ENCODE measurements around the gene SIM2.

The SIM2 gene

GRCh38 chr21:36766511-36766910 is 67.6 kb downstream of the SIM2 start:
- no peak for DNase-seq (ENCODE audit: low spot score)

GRCh38 chr21:36767096-36767495 is 68.2 kb downstream of the SIM2 start:
- DNase-seq (ENCODE audit: low spot score), result no peak

DNA sequence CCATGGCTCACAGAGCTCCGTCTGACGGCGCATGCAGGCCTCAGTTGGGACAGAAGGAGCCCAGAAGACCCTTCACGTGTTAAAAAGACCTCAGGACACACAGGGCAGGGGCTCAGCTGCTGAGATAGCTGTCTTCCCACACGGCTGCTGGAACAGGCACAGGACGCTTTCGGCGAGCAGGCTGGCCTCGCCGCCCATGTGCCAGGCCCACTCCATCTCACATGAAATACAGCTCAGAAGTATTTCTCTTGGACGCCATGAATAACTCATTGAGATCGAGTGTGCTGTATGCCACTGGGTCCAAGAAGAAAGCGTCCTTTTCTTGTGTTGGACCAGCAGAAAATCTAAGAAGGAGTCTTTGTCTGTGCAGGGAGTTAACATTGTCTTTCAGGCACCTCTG is 69.6 kb downstream of the SIM2 start:
- DNase-seq (ENCODE audit: low spot score), result no peak

GRCh38 chr21:36769051-36769839 is 70.3 kb downstream of the SIM2 start:
- no peak for DNase-seq (ENCODE audit: low spot score)

DNA sequence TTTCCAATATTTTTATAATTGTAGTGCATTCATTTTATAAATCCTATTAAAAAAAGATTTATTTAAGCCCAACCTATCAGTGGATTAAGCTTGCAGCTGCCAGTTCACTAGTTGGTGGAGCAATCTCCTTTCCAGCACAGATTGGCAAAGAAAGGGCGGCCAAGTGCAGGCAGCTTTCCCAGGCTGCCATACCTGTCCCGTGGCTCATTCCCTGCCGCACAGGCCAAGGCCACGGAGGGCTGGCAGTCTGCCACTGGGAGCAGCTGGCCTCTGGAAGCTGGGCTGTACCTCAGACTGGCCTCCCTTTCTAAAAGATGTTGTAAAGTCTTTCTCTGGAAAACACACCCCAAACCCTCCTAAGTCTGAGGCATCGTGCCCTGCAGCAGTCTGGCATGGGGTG is 74.2 kb downstream of the SIM2 start:
- DNase-seq (ENCODE audit: low spot score), result peak; percentile 63

- DNase-seq (ENCODE audit: low spot score), result no peak
These were observed 75.1 kb downstream of the SIM2 start for GRCh38 chr21:36773995-36774394.

DNA sequence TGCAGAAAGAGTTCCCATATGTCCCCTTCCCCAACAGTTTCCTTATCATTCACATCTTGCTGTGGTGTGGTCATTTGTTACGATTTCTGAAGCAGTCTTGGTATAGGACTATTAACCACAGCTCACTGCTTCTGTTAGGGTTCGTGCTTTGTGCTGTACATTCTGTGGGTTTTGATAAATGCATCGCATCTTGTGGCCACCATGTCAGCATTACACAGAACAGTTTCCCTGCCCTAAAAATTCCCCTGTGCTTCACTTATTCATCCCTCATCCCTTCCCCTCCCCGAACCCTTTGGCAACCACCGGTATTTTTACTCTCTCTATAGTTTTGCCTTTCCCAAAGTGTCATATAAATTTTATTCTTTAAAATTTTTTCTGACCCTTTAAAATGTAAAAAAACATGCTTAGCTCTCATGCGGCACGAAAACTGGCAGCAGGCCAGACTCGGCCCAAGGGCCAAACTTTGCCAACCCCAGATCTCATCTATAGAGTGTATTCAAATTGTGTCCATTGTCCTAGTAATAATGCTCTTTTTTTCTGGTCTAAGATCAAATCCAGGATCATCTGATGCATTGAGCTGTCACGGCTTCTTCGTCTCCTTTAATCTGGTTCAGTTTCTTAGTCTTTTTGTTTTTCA is 78.2 kb downstream of the SIM2 start:
- no peak for DNase-seq (ENCODE audit: low spot score)

DNA sequence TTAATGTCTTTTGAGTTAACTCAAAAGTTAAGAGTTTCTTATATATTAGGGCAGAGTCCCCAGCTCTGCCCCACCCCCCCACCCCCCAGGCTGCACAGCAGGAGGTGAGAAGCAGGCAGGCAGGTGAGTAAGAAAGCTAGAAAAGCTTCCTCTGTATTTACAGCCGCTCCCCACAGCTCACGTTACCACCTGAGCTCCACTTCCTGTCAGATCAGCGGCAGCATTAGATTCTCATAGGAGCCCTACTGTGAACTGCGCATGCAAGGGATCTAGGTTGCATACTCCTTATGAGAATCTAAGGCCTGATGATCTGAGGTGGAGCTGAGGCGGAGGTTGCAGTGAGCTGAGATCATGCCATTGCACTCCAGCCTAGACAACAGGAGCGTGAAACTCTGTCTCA is 81.9 kb downstream of the SIM2 start:
- DNase-seq (ENCODE audit: low spot score), result no peak

GRCh38 chr21:36783612-36784374 is 84.9 kb downstream of the SIM2 start:
- peak; percentile 53 for DNase-seq (ENCODE audit: low spot score)

DNA sequence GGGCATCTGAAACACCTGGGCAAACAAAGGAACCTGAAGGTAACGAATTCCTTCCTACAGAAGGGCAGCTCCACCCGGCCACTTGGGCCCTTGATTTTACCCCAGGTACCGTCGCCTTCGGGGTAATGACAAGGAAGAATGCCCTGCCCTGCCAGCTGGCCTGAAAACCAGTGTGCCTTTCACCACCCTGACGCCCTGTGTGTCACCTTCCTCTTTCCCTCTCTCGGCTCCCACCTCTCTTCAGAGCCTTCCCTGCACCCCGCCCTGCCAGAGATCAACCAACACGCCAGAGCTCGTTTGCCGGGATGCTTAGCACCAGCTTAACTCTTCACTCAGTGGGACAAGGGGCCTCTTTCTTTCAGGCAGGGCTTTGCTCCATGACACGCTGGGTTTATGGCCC is 86.0 kb downstream of the SIM2 start:
- DNase-seq (ENCODE audit: low spot score), result no peak

GRCh38 chr21:36785615-36786014 is 86.7 kb downstream of the SIM2 start:
- DNase-seq (ENCODE audit: low spot score), result no peak

- DNase-seq (ENCODE audit: low spot score), result no peak
These were observed 87.3 kb downstream of the SIM2 start for GRCh38 chr21:36786186-36786585.

GRCh38 chr21:36788120-36788638 is 89.3 kb downstream of the SIM2 start:
- DNase-seq (ENCODE audit: low spot score), result no peak

- no peak for DNase-seq (ENCODE audit: low spot score)
These were observed 91.7 kb downstream of the SIM2 start for GRCh38 chr21:36790616-36791015.

- no peak for DNase-seq (ENCODE audit: low spot score)
These were observed 92.3 kb downstream of the SIM2 start for GRCh38 chr21:36791180-36791579.

GRCh38 chr21:36791695-36792470 is 93.0 kb downstream of the SIM2 start:
- DNase-seq (ENCODE audit: low spot score), result no peak

DNA sequence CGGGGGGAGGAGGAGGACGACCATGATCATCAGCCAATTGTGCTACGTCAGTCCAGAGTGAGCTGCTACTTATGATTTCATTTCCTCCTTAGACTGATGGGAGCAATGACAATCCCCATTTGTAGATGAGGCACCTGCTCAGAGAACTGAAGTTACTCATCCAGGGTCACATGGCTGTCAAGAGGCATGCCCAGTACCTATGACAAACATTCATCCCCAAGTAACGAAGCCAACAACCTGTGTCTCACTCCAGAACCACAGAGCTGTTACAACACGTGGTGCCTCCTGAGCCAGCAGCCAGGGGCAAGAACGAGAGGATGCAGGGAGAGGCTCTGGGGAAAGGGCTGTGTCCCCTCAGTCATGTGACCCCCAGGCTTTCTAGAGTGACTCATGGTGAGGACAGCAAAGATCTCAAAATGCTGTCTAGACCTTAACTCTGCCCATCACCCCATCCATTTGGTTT is 93.6 kb downstream of the SIM2 start:
- no peak for DNase-seq (ENCODE audit: low spot score)

- DNase-seq (ENCODE audit: low spot score), result no peak
These were observed 97.2 kb downstream of the SIM2 start for GRCh38 chr21:36796070-36796469.

GRCh38 chr21:36798491-36798890 is 99.6 kb downstream of the SIM2 start:
- no peak for DNase-seq (ENCODE audit: low spot score)
